Measurements from ENCODE around the gene BRAF.

Gene BRAF

GRCh38 chr7:140881507-140882228, 43.1 kb downstream of the BRAF start:
- no peak for TF ChIP-seq FOXM1 (IDR thresholded peaks at IDR 0.05; ENCODE audit: borderline replicate concordance, low read depth)
- TF ChIP-seq YY1 (IDR thresholded peaks at IDR 0.05; ENCODE audit: low read depth), result no peak

GRCh38 chr7:140877249-140877524, 47.5 kb downstream of the BRAF start:
- TF ChIP-seq CEBPB (IDR thresholded peaks at IDR 0.05) (peak; percentile 94), REST (IDR thresholded peaks at IDR 0.05; ENCODE audit: low read depth) (no peak)

GRCh38 chr7:140876519-140877248, 48.0 kb downstream of the BRAF start:
- TF ChIP-seq RAD21 (IDR thresholded peaks at IDR 0.05; ENCODE audit: low read depth) (no peak), TCF12 (IDR thresholded peaks at IDR 0.05; ENCODE audit: low read depth) (no peak)

GRCh38 chr7:140873434-140873833, 51.3 kb downstream of the BRAF start:
- no peak for TF ChIP-seq EP300 (IDR thresholded peaks at IDR 0.05; ENCODE audit: borderline replicate concordance)
- no peak for TF ChIP-seq REST (IDR thresholded peaks at IDR 0.05; ENCODE audit: low read depth)
- no peak for TF ChIP-seq CREB1 (IDR thresholded peaks at IDR 0.05; ENCODE audit: low read depth)
- no peak for TF ChIP-seq NFIC (IDR thresholded peaks at IDR 0.05)
- no peak for TF ChIP-seq RAD21 (IDR thresholded peaks at IDR 0.05; ENCODE audit: low read depth)
- no peak for TF ChIP-seq YY1 (IDR thresholded peaks at IDR 0.05; ENCODE audit: low read depth)
- TF ChIP-seq TEAD4 (IDR thresholded peaks at IDR 0.05), result no peak
- TF ChIP-seq CEBPB (IDR thresholded peaks at IDR 0.05), result no peak
- no peak for TF ChIP-seq FOXM1 (IDR thresholded peaks at IDR 0.05; ENCODE audit: borderline replicate concordance, low read depth)
- TF ChIP-seq USF1 (IDR thresholded peaks at IDR 0.05), result no peak
- TF ChIP-seq EGR1 (IDR thresholded peaks at IDR 0.05), result no peak
- no peak for TF ChIP-seq TCF12 (IDR thresholded peaks at IDR 0.05; ENCODE audit: low read depth)

GRCh38 chr7:140870003-140870402, 54.7 kb downstream of the BRAF start:
- no peak for TF ChIP-seq EGR1 (IDR thresholded peaks at IDR 0.05)

- no peak for TF ChIP-seq TEAD4 (IDR thresholded peaks at IDR 0.05)
- TF ChIP-seq NFIC (IDR thresholded peaks at IDR 0.05), result no peak
Observed at GRCh38 chr7:140869430-140869829, 55.3 kb downstream of the BRAF start.

- TF ChIP-seq TAF1 (IDR thresholded peaks at IDR 0.05; ENCODE audit: low read depth), result no peak
- no peak for TF ChIP-seq REST (IDR thresholded peaks at IDR 0.05; ENCODE audit: low read depth)
- no peak for TF ChIP-seq YY1 (IDR thresholded peaks at IDR 0.05; ENCODE audit: low read depth)
- no peak for TF ChIP-seq USF1 (IDR thresholded peaks at IDR 0.05)
- no peak for TF ChIP-seq NFIC (IDR thresholded peaks at IDR 0.05)
- no peak for TF ChIP-seq TEAD4 (IDR thresholded peaks at IDR 0.05)
- TF ChIP-seq MAX (IDR thresholded peaks at IDR 0.05), result no peak
- TF ChIP-seq EP300 (IDR thresholded peaks at IDR 0.05; ENCODE audit: borderline replicate concordance), result no peak
- TF ChIP-seq ZBTB7A (IDR thresholded peaks at IDR 0.05; ENCODE audit: low read depth), result no peak
- TF ChIP-seq CREB1 (IDR thresholded peaks at IDR 0.05; ENCODE audit: low read depth), result no peak
- no peak for TF ChIP-seq TCF12 (IDR thresholded peaks at IDR 0.05; ENCODE audit: low read depth)
- TF ChIP-seq FOXM1 (IDR thresholded peaks at IDR 0.05; ENCODE audit: borderline replicate concordance, low read depth), result no peak
- no peak for TF ChIP-seq RAD21 (IDR thresholded peaks at IDR 0.05; ENCODE audit: low read depth)
Observed at GRCh38 chr7:140867467-140868462, 57.0 kb downstream of the BRAF start.

Data from Ishikawa (cell line).